ENCODE measurements around the gene ZNF71. TPM values are rescaled to one million over a fixed set of nuclear protein-coding genes. Genes with fewer than 3 reads are reported as not detected.

Gene ZNF71
- total RNA-seq, 1 donor = 7.2 TPM

- Histone ChIP-seq H3K27me3 (ENCODE audit: insufficient read depth, low read length) (no peaks in the 10 kb centered on the region), H3K36me3 (ENCODE audit: insufficient read depth, low read length) (no peaks in the 10 kb centered on the region), H3K4me1 (ENCODE audit: insufficient read depth, low read length) (no peaks in the 10 kb centered on the region), H3K79me2 (ENCODE audit: insufficient read depth, low read length) (no peaks in the 10 kb centered on the region), H3K9me3 (ENCODE audit: low read depth, low read length) (peaks cover 2% of the 10 kb centered on the region), H3K4me3 (ENCODE audit: insufficient read depth, low read length) (no peak overlapping the region), H4K20me1 (ENCODE audit: insufficient read depth, low read length) (no peaks in the 10 kb centered on the region), H2AFZ (ENCODE audit: low read length) (no peak overlapping the region), H3K27ac (ENCODE audit: low read depth, low read length) (no peak overlapping the region), H3K4me2 (ENCODE audit: insufficient read depth, low read length) (no peak overlapping the region)
- TF ChIP-seq CTCF (IDR thresholded peaks at IDR 0.05; ENCODE audit: extremely low read depth, low read depth, low read length) = no peak
- DNase-seq (ENCODE audit: insufficient read length, low spot score, missing footprints) = no peak
Observed at GRCh38 chr19:56643460-56643955, 48.4 kb downstream of the ZNF71 start.

GRCh38 chr19:56654151-56654550 lies 59.0 kb downstream of the ZNF71 start:
- Histone ChIP-seq H3K27me3 (ENCODE audit: insufficient read depth, low read length) (no peaks in the 10 kb centered on the region), H3K4me3 (ENCODE audit: insufficient read depth, low read length) (no peak overlapping the region), H2AFZ (ENCODE audit: low read length) (no peak overlapping the region), H3K36me3 (ENCODE audit: insufficient read depth, low read length) (no peaks in the 10 kb centered on the region), H3K79me2 (ENCODE audit: insufficient read depth, low read length) (no peaks in the 10 kb centered on the region), H4K20me1 (ENCODE audit: insufficient read depth, low read length) (no peaks in the 10 kb centered on the region), H3K9me3 (ENCODE audit: low read depth, low read length) (no peaks in the 10 kb centered on the region), H3K4me1 (ENCODE audit: insufficient read depth, low read length) (no peaks in the 10 kb centered on the region), H3K4me2 (ENCODE audit: insufficient read depth, low read length) (no peak overlapping the region), H3K27ac (ENCODE audit: low read depth, low read length) (no peak overlapping the region)
- no peak for DNase-seq (ENCODE audit: insufficient read length, low spot score, missing footprints)
- TF ChIP-seq CTCF (IDR thresholded peaks at IDR 0.05; ENCODE audit: extremely low read depth, low read depth, low read length) = no peak

- Histone ChIP-seq H3K4me1 (ENCODE audit: insufficient read depth, low read length) (no peaks in the 10 kb centered on the region), H2AFZ (ENCODE audit: low read length) (no peak overlapping the region), H3K36me3 (ENCODE audit: insufficient read depth, low read length) (no peaks in the 10 kb centered on the region), H3K27me3 (ENCODE audit: insufficient read depth, low read length) (no peaks in the 10 kb centered on the region), H3K4me3 (ENCODE audit: insufficient read depth, low read length) (no peak overlapping the region), H4K20me1 (ENCODE audit: insufficient read depth, low read length) (no peaks in the 10 kb centered on the region), H3K79me2 (ENCODE audit: insufficient read depth, low read length) (no peaks in the 10 kb centered on the region), H3K4me2 (ENCODE audit: insufficient read depth, low read length) (no peak overlapping the region), H3K27ac (ENCODE audit: low read depth, low read length) (no peak overlapping the region), H3K9me3 (ENCODE audit: low read depth, low read length) (peaks cover 3% of the 10 kb centered on the region)
- no peak for TF ChIP-seq CTCF (IDR thresholded peaks at IDR 0.05; ENCODE audit: extremely low read depth, low read depth, low read length)
- peak; percentile 68 for DNase-seq (ENCODE audit: insufficient read length, low spot score, missing footprints)
Observed at GRCh38 chr19:56660381-56661107, 65.4 kb downstream of the ZNF71 start.

GRCh38 chr19:56661248-56661647 lies 66.1 kb downstream of the ZNF71 start:
- Histone ChIP-seq H3K79me2 (ENCODE audit: insufficient read depth, low read length) (no peaks in the 10 kb centered on the region), H3K9me3 (ENCODE audit: low read depth, low read length) (peaks cover 3% of the 10 kb centered on the region), H3K36me3 (ENCODE audit: insufficient read depth, low read length) (no peaks in the 10 kb centered on the region), H3K27ac (ENCODE audit: low read depth, low read length) (no peak overlapping the region), H2AFZ (ENCODE audit: low read length) (no peak overlapping the region), H4K20me1 (ENCODE audit: insufficient read depth, low read length) (no peaks in the 10 kb centered on the region), H3K4me1 (ENCODE audit: insufficient read depth, low read length) (no peaks in the 10 kb centered on the region), H3K27me3 (ENCODE audit: insufficient read depth, low read length) (no peaks in the 10 kb centered on the region), H3K4me2 (ENCODE audit: insufficient read depth, low read length) (no peak overlapping the region), H3K4me3 (ENCODE audit: insufficient read depth, low read length) (no peak overlapping the region)
- TF ChIP-seq CTCF (IDR thresholded peaks at IDR 0.05; ENCODE audit: extremely low read depth, low read depth, low read length) = no peak
- no peak for DNase-seq (ENCODE audit: insufficient read length, low spot score, missing footprints)

Data from osteoblast (primary cell).